H54 (cell line): Measurements from ENCODE around the gene ZNF638.

Experiments used
- DNase-seq: peaks from one replicate; pipeline ENCODE4 v3.0.0; 2011; ENCODE audit warnings: low spot score, mixed read lengths; ENCODE audit not compliant: insufficient read length
- FAIRE-seq: peaks from 3 replicates; lab custom pipeline; 2011; peaks lifted over from hg19 to GRCh38; lab: Jason Lieb, UNC
- POLR2A ChIP-seq: IDR thresholded peaks from 2 replicates; pipeline ENCODE4 v1.6.1; 2011; ENCODE audit warnings: low read depth, mild to moderate bottlenecking, low read length

Gene ZNF638

GRCh38 chr2:71347517-71347916 is 15.9 kb downstream of the ZNF638 start:
- DNase-seq: no peak
- no peak for TF ChIP-seq POLR2A
- peak; percentile 86 for FAIRE-seq

GRCh38 chr2:71348302-71348701 is 16.7 kb downstream of the ZNF638 start:
- DNase-seq (no peak), FAIRE-seq (peak; percentile 23)
- TF ChIP-seq POLR2A: no peak

DNA sequence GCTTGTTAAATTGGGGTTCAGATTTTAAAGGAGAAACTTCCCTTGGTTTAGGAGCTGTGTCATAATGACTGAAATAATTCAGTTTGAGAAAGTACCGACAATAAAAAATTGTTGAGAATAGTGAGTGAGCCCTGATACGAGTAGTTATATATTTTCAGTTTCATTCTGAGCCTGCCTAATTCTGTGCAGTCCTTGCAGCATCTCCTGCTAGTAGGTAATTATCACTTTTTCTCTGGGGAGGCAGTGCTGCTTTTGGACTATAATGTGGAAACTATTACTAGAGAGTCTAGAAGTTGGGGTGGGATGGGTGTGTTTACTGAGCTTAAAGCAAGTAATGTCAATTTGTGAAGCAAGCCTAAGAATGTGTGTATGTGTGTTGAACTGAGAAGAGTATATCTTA is 21.7 kb downstream of the ZNF638 start:
- FAIRE-seq: no peak
- no peak for DNase-seq
- no peak for TF ChIP-seq POLR2A

DNA sequence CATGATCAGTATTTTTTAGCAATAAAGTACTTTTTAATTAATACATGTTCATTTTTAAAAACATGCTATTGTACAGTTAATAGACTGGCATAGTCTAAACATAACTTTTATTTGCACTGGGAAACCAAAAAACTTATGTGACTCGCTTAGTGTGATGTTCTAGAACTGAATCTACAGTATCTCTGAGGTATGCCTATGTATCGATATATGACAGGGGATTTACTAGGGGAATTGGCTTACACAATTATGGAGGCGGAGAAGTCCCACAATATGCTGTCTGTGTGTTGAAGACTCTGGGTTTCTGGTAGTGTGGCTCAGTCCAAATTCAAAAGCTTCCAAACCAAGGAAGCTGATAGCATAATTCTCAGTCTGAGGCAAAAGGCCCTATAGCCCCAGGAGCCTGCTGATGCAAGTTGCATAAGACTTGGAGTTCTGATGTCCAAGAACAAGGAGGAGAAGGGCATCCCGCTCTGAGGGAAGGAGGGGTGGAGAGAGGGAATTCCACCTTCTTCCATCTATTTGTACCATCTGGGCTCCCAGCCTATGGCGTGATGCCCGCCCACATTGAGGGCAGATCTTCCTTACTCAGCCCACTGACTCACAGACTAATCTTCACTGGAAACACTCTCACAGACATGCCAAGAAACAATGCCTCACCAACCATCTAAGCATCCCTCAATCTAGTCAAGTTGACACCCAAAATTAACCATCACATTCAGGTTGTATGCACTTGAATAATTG is 27.5 kb downstream of the ZNF638 start:
- peak; percentile 100 for FAIRE-seq
- peak; percentile 35 for DNase-seq
- no peak for TF ChIP-seq POLR2A

- FAIRE-seq: peak; percentile 55
- TF ChIP-seq POLR2A: no peak
- DNase-seq: no peak
These were observed 28.9 kb downstream of the ZNF638 start for GRCh38 chr2:71360434-71360975.

DNA sequence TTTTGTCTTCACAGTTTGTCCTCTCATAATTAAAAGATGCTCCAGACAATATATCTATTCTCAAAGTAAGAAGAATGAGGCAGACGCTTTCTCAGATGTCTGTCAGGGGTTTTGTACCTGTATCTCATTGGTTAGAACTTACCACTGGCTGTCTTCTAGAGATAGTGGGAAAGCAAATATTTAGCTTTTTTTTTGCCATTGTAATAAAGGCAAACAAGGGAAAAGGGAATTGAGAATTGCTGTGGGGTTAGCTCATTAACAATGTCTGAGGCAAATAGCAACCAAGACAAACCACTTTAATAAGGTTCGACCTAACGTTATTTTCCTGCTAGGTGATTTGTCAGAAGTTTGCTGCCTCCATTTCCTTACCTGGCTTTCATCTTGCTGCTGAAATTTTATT is 30.0 kb downstream of the ZNF638 start:
- DNase-seq (no peak), FAIRE-seq (peak; percentile 53)
- no peak for TF ChIP-seq POLR2A

- no peak for TF ChIP-seq POLR2A
- FAIRE-seq (no peak), DNase-seq (no peak)
These were observed 30.9 kb downstream of the ZNF638 start for GRCh38 chr2:71362447-71362846.

DNA sequence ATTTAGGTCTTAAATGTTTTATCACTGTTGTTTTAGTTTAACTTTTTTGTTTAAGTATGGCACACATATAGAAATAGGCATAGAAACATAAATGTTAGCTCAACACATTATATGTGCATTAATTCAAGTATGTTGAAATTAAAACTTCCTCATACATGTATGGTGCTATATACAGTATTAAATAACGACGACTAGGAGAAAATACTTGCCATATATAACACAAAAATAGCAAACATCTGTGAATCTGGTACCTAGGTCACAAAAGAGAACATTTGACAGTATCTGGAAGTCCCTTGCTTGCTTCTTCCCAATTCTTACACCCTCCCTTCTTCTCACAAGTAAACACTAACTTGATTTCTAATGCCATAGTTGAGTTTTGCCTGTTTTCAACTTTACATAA is 38.4 kb downstream of the ZNF638 start:
- no peak for FAIRE-seq
- DNase-seq: no peak
- no peak for TF ChIP-seq POLR2A

DNA sequence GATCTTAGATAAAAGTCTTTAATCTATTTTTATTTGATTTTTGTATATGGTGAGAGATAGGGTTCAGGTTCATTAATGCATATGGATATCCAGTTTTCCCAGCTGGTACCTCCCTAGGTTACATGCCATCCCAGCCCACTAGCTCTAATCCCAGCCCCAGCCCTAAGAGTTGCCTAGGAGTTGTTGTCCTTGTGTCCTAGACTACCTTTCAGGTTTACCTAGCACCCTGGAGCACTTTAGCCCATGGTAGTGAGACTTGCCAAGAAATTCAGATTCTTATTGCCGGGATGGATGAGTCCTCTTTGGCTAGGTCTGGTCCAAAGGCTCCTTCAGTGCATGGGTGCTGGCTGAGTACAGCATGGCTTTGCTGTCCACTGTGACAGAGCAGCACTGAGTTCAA is 40.5 kb downstream of the ZNF638 start:
- no peak for FAIRE-seq
- no peak for TF ChIP-seq POLR2A
- no peak for DNase-seq

GRCh38 chr2:71379086-71379485 is 47.5 kb downstream of the ZNF638 start:
- FAIRE-seq (peak; percentile 93), DNase-seq (no peak)
- no peak for TF ChIP-seq POLR2A

DNA sequence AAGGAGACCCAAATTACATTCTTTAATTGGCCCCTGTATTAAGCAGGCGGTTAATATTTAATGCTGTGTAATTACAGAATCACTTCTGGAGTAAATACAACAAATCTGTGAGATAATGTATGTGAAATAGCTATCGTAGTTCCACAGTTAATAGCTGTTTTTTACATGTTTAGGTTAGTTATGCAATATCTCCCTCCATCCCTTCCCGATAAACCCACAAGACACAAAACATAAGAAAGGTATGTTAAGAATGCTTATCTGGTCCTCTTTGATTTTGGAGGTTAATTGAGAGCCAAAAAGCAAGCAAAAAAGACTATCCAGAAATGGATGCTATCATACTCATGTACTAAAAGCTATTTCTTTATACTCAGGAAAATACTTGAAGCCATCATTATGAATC is 49.1 kb downstream of the ZNF638 start:
- no peak for FAIRE-seq
- TF ChIP-seq POLR2A: no peak
- no peak for DNase-seq

DNA sequence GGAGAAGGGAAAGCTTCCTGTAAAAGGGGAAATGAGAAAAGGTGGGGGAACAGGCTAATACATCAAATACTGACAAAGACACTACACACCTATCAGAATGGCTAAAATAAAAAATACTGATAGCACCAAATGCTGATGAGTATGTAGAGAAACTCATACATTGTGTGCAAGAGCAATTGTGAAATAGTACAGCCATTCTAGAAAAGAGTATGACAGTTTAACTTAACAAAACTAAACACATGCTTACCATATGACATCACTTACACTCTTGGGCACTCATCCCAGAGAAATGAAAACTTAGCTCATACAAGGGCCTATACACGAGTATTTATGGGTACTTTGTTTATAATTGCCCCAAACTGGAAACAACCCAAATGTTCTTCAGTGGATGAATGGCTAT is 53.4 kb downstream of the ZNF638 start:
- TF ChIP-seq POLR2A: no peak
- peak; percentile 87 for FAIRE-seq
- DNase-seq: peak; percentile 2

GRCh38 chr2:71388214-71388613 is 56.6 kb downstream of the ZNF638 start:
- no peak for FAIRE-seq
- DNase-seq: no peak
- no peak for TF ChIP-seq POLR2A

GRCh38 chr2:71389384-71390072 is 57.9 kb downstream of the ZNF638 start:
- FAIRE-seq: no peak
- TF ChIP-seq POLR2A: no peak

More at GRCh38 chr2:71389384-71390072, 57.9 kb downstream of the ZNF638 start:
- no peak for DNase-seq
